Stimulated activated CD8-positive, alpha-beta memory T cell treated with anti-CD3 and anti-CD28 coated beads, Interleukin-7, amount 100 ng/mL, for 4 hours (primary cell): Measurements from ENCODE around the gene NR2E3.

Experiments used
- DNase-seq, 2 donors: peaks; one replicate each; pipeline ENCODE4 v3.0.0-alpha.2; 2020; ENCODE audit warnings: low read depth in 2 of 2

The NR2E3 gene

GRCh38 chr15:71810256-71811035 lies at the start of gene NR2E3:
NR2E3 (plus strand) TSS chr15:71810554; CDS start chr15:71810744, 190 bp downstream.
- no peak for DNase-seq

DNA sequence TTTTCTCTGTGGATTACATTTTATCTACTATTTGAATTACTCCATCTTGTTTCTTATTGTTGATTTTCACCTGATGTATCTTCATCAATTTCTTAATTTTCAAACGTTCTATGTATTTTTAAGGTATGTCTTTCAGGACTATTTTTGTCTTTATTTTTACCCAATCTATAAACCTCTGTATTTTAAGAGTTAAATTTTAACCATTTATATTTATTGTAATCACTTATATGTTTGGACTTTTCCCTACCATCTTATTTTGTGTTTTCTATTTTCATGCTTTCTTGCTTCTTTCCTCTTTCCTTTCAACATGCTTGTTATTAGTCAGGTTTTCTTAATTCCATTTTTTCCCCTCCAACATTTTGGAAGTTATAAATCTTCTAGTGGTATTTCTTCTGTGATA lies 49.5 kb upstream of the NR2E3 start:
- DNase-seq: no peak

- DNase-seq: no peak
These were observed 48.7 kb upstream of the NR2E3 start for GRCh38 chr15:71761649-71762048.

DNA sequence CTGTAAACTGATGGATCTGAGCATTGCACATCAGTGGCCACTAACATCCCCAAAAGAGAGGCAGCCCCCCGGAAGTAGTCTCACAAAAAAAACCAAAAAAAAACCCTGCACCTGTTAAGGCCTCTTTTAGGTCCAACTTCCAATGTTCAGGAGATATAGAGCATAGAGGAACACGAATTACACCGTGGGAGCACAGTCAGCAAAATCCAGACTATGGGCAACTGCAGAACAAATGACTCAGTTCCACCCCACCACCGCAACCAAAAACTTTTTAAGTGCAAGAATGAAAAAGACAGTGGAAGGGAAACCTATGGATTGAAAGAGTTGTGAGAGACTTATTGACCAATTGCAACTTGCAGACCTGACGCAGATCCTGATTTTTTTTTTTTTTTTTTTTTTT lies 42.2 kb upstream of the NR2E3 start:
- DNase-seq: no peak

DNA sequence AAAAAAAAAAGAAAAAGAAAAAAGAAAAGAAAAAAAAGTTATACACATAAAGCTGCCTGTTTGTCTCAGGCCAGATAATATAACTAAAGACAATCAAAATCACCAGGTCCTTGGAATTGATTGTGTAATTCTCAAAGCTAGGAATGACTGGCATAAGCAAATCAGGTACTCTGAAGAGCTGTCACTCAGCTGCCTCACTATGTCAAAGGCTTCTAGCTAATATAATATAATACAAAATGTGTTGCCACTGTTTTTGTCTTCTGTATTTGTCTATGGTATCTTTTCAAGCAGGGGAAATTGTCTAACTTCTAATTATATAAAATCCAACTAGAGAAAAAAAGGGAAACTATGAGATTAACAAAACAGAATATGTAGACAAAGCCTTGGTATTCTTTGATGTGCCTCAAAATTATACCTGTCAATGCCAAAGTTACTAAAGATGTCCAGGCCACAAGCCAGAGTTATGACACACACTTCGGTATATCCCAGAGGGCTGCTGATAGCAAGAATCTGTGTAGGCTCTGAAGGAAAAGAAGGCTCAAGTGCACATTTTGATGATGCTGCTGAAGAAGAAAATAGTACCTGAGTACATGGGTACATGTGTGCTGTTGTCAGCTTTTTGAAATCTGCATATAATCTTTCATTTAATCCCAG lies 37.0 kb upstream of the NR2E3 start:
- no peak for DNase-seq

DNA sequence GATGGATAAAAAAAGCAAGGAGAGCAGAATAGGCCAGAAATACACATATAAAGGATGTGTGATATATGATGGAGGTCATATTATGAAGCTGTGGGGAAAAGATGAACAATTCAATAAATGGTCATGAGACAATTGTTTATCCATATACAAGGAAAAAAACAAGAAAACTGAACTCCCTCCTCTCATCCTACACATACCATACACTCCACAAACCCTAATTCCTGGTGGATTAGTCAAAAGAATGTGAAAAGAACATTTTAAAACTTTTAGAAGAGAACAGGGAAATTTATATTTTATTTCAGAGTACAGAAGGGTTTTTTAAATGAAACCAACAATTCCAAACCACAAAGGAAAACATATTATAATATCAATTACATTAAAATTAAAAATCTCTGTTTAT lies 34.5 kb upstream of the NR2E3 start:
- no peak for DNase-seq

DNA sequence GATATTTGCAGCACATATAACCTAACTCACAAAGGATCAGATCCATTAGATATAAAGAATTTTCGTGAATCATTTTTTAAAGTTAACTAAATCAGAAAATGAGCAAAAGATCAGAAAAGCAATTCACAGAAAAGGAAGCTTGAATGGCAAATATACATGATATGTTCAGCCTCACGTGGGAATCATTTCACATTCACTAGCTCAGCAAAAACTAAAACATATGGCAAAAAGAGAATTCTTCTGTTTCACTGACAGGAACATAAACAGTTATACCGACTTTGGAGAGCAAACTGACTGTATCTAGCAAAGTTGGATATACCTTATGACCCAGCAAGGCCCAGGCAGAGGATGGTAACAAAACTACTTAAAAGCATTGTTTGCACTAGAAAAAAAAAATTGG lies 34.0 kb upstream of the NR2E3 start:
- no peak for DNase-seq

DNA sequence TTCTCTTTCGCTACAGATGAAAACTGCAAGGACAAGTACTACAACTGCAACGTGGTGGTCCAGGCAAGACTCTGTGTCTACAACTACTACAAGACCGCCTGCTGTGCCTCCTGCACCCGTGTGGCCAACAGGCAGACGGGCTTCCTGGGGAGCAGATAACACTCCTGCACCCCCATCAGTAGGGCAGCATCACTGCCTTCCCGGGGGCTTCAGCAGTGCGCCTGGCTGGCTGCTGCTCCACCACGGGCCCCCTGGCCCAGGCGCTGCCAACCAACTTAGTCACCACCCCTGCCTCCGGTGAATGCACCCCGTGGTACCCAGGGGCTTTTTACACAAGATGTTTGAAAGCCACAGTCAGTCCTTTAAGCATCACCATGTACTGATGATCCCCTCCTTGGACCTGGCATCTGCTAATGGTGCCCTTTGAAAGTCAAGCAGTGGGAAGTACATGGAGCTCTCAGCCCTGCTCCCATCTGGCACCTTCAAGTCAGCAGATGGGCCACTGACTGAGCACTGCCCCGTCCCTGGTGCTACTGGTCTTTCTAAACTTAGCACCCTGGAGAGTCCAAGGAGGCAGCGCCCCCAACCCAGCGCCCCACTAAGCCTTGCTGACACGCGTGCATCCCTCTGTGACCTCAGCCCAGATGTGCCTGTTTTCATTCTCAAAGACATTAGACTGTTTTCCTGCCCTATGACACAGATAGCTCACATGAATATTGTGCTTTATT lies 33.0 kb upstream of the NR2E3 start:
- DNase-seq: no peak

- no peak for DNase-seq
These were observed 31.1 kb upstream of the NR2E3 start for GRCh38 chr15:71779073-71779797.

DNA sequence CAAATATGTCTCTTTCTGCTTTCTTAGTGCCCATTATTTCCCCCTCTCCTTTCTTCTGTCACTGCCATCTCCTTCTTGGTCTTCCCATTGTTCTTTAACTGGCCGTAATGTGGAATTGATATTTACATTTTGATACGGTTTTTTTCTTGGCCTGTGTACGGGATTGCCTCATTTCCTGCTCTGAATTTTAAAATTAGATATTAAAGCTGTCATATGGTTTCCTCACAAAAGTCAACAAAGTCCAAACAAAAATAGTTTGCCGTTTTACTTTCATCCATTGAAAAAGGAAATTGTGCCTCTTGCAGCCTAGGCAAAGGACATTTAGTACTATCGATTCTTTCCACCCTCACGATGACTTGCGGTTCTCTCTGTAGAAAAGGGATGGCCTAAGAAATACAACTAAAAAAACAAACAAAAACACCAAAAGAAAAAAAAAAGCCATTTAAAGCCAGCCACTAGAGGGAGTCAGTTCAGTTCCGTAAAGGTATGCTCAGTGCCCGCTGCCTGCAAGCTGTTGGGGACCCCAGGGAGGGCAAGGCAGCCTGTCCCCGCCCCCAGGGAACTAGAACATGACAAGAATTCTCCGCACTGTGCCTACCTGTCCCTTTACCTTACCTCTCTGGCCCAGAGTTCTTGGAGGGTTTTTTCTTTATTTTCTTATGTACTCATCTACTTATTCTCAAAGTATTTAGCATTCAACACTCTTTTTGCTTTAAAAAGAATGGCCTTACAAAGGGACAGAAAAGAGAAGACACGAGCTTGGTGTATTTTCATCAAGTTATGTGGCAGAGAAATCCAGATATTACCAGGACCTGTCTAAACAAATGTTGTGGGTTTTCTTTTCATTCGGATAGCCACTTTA lies 30.0 kb upstream of the NR2E3 start:
- DNase-seq: peak in 1 of 2 donors; percentile 11

- no peak for DNase-seq
These were observed 29.0 kb upstream of the NR2E3 start for GRCh38 chr15:71781179-71781964.

GRCh38 chr15:71781965-71782265 lies 28.4 kb upstream of the NR2E3 start:
- DNase-seq: no peak

- no peak for DNase-seq
These were observed 27.8 kb upstream of the NR2E3 start for GRCh38 chr15:71782422-71783165.

- no peak for DNase-seq
These were observed 25.6 kb upstream of the NR2E3 start for GRCh38 chr15:71784719-71785118.

GRCh38 chr15:71785996-71786395 lies 24.4 kb upstream of the NR2E3 start:
- no peak for DNase-seq

DNA sequence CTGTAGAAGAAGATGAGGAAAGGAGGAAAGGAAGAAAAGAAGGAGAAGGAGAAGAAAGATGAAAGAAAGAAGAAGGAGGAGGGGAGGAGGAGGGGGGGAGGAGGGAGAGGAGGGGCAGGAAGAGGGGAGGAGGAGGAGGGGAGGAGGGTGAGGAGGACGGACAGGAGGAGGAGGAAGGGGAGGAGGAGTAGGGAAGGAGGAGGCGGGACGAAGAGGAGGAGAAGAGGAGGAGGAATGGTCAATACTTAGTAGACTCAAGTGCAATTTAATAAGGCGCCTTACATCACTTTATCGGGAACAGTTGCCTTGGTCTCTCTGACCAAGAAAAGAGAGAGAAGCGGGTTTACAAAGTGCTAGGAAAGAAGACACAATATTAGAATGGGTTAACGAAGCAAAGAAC lies 23.7 kb upstream of the NR2E3 start:
- DNase-seq: no peak

- no peak for DNase-seq
These were observed 21.4 kb upstream of the NR2E3 start for GRCh38 chr15:71788646-71789579.

GRCh38 chr15:71789616-71790015 lies 20.7 kb upstream of the NR2E3 start:
- DNase-seq: no peak

DNA sequence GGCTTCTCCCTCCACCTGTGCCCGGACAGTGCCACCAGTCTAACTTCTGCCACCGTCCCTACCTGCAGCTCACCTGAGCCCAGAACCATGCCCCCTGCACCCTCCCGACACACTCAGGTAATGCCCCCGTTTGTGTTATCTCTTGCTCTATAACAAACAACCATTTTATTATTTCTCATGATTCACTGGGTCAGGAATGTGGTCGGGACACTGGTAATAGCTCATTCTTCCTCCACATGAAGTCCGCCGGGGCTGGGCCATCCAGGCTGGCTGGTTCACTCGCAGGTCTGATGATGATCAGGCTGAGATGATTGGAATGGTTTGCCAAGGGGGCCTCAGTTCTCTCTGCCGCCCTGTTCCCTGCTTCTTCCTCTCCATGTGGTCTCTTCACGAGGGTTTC lies 20.3 kb upstream of the NR2E3 start:
- no peak for DNase-seq
